Measurements from ENCODE around the gene LCN12. TPM values are rescaled to one million over a fixed set of nuclear protein-coding genes. Genes with fewer than 3 reads are reported as not detected.

LCN12 gene
- total RNA-seq, 1 donor from 2014 or later = 1.5 TPM

- DNase-seq (ENCODE audit: low spot score) = no peak
- Mint-ChIP-seq H3K4me1 (ENCODE audit: unreplicated experiment) (no peaks in the 10 kb centered on the region), H3K9me3 (ENCODE audit: unreplicated experiment) (no peaks in the 10 kb centered on the region), H3K4me3 (ENCODE audit: unreplicated experiment) (no peak overlapping the region), H3K27ac (ENCODE audit: unreplicated experiment) (no peak overlapping the region), H3K27me3 (ENCODE audit: unreplicated experiment) (peaks cover 11% of the 10 kb centered on the region), H3K36me3 (ENCODE audit: low read depth, unreplicated experiment) (no peaks in the 10 kb centered on the region)
- no peak for TF ChIP-seq CTCF (IDR thresholded peaks at IDR 0.05; ENCODE audit: unreplicated experiment)
These were observed 10.1 kb downstream of the LCN12 start for GRCh38 chr9:136962163-136962562.

GRCh38 chr9:136962701-136963248 is 10.7 kb downstream of the LCN12 start:
- Mint-ChIP-seq H3K9me3 (ENCODE audit: unreplicated experiment) (no peaks in the 10 kb centered on the region), H3K27me3 (ENCODE audit: unreplicated experiment) (peaks cover 8% of the 10 kb centered on the region), H3K4me1 (ENCODE audit: unreplicated experiment) (no peaks in the 10 kb centered on the region), H3K27ac (ENCODE audit: unreplicated experiment) (no peak overlapping the region), H3K4me3 (ENCODE audit: unreplicated experiment) (no peak overlapping the region), H3K36me3 (ENCODE audit: low read depth, unreplicated experiment) (no peaks in the 10 kb centered on the region)
- DNase-seq (ENCODE audit: low spot score) = no peak
- no peak for TF ChIP-seq CTCF (IDR thresholded peaks at IDR 0.05; ENCODE audit: unreplicated experiment)

GRCh38 chr9:136963341-136963740 is 11.3 kb downstream of the LCN12 start:
- Mint-ChIP-seq H3K4me1 (ENCODE audit: unreplicated experiment) (no peaks in the 10 kb centered on the region), H3K4me3 (ENCODE audit: unreplicated experiment) (no peak overlapping the region), H3K36me3 (ENCODE audit: low read depth, unreplicated experiment) (no peaks in the 10 kb centered on the region), H3K27me3 (ENCODE audit: unreplicated experiment) (peaks cover 8% of the 10 kb centered on the region), H3K27ac (ENCODE audit: unreplicated experiment) (no peak overlapping the region), H3K9me3 (ENCODE audit: unreplicated experiment) (no peaks in the 10 kb centered on the region)
- no peak for TF ChIP-seq CTCF (IDR thresholded peaks at IDR 0.05; ENCODE audit: unreplicated experiment)
- no peak for DNase-seq (ENCODE audit: low spot score)

GRCh38 chr9:136963751-136964150 is 11.7 kb downstream of the LCN12 start:
- Mint-ChIP-seq H3K36me3 (ENCODE audit: low read depth, unreplicated experiment) (no peaks in the 10 kb centered on the region), H3K27ac (ENCODE audit: unreplicated experiment) (no peak overlapping the region), H3K9me3 (ENCODE audit: unreplicated experiment) (no peaks in the 10 kb centered on the region), H3K4me1 (ENCODE audit: unreplicated experiment) (no peaks in the 10 kb centered on the region), H3K27me3 (ENCODE audit: unreplicated experiment) (peaks cover 7% of the 10 kb centered on the region), H3K4me3 (ENCODE audit: unreplicated experiment) (no peak overlapping the region)
- no peak for DNase-seq (ENCODE audit: low spot score)
- no peak for TF ChIP-seq CTCF (IDR thresholded peaks at IDR 0.05; ENCODE audit: unreplicated experiment)

- Mint-ChIP-seq H3K27ac (ENCODE audit: unreplicated experiment) (no peak overlapping the region), H3K4me1 (ENCODE audit: unreplicated experiment) (no peaks in the 10 kb centered on the region), H3K27me3 (ENCODE audit: unreplicated experiment) (peaks cover 6% of the 10 kb centered on the region), H3K9me3 (ENCODE audit: unreplicated experiment) (no peaks in the 10 kb centered on the region), H3K4me3 (ENCODE audit: unreplicated experiment) (no peak overlapping the region), H3K36me3 (ENCODE audit: low read depth, unreplicated experiment) (no peaks in the 10 kb centered on the region)
- no peak for TF ChIP-seq CTCF (IDR thresholded peaks at IDR 0.05; ENCODE audit: unreplicated experiment)
- DNase-seq (ENCODE audit: low spot score) = no peak
These were observed 12.2 kb downstream of the LCN12 start for GRCh38 chr9:136964171-136964689.

Measured in endothelial cell (in vitro differentiated cells).